Stimulated activated CD4-positive, alpha-beta T cell treated with anti-CD3 and anti-CD28 coated beads, Interleukin-1b, Interleukin-23, amount 100 ng/mL, for 1 hour (primary cell): ENCODE data around the gene NIT1.

Experiments used
- DNase-seq, 2 donors: peaks; one replicate each; pipeline ENCODE4 v3.0.0-alpha.2; 2020; ENCODE audit warnings: low read depth in 2 of 2

Gene NIT1

GRCh38 chr1:161117759-161118581 is at the start of gene NIT1, which contains the start of gene PFDN2:
Gene NIT1, plus strand, starts transcription at chr1:161118105. Its CDS starts 72 bp downstream, at chr1:161118177.
Gene PFDN2, minus strand, starts transcription at chr1:161118037. Its CDS starts 11 bp downstream, at chr1:161118026.
- DNase-seq = peak; percentile 41 to 71

- peak; percentile 54 to 55 for DNase-seq
Measured at GRCh38 chr1:161068306-161069234, 49.3 kb upstream of the NIT1 start.

- DNase-seq = no peak
Measured at GRCh38 chr1:161069241-161069640, 48.7 kb upstream of the NIT1 start.

- DNase-seq = peak; percentile 39 to 63
Measured at GRCh38 chr1:161069731-161070270, 48.1 kb upstream of the NIT1 start, which contains the start of gene ARHGAP30. Gene ARHGAP30, minus strand, starts transcription at chr1:161069891. Its CDS starts 267 bp downstream, at chr1:161069624.

- DNase-seq = no peak
Measured at GRCh38 chr1:161070761-161071160, 47.1 kb upstream of the NIT1 start.

- DNase-seq = no peak
Measured at GRCh38 chr1:161071886-161072371, 46.0 kb upstream of the NIT1 start.

GRCh38 chr1:161072751-161073449 is 45.0 kb upstream of the NIT1 start:
- no peak for DNase-seq

GRCh38 chr1:161073474-161074121 is 44.3 kb upstream of the NIT1 start:
- no peak for DNase-seq

- no peak for DNase-seq
Measured at GRCh38 chr1:161074676-161075368, 43.1 kb upstream of the NIT1 start.

- DNase-seq = no peak
Measured at GRCh38 chr1:161076410-161076809, 41.5 kb upstream of the NIT1 start.

GRCh38 chr1:161077426-161077825 is 40.5 kb upstream of the NIT1 start:
- no peak for DNase-seq

GRCh38 chr1:161079436-161080110 is 38.3 kb upstream of the NIT1 start:
- no peak for DNase-seq

GRCh38 chr1:161080441-161081405 is 37.2 kb upstream of the NIT1 start:
- no peak for DNase-seq

GRCh38 chr1:161081519-161081918 is 36.4 kb upstream of the NIT1 start:
- DNase-seq = no peak

GRCh38 chr1:161082483-161082882 is 35.4 kb upstream of the NIT1 start:
- no peak for DNase-seq

GRCh38 chr1:161082996-161083747 is 34.7 kb upstream of the NIT1 start:
- no peak for DNase-seq

GRCh38 chr1:161083748-161084596 is 33.9 kb upstream of the NIT1 start:
- no peak for DNase-seq
